GM18511 (cell line): ENCODE data around the gene KMT2D.

Experiments used
- ATAC-seq: cut with Tn5 transposase; IDR thresholded peaks from one replicate; pipeline ENCODE4 v1.9.1; 2021; ENCODE audit warnings: mild to moderate bottlenecking, moderate library complexity; ENCODE audit not compliant: unreplicated experiment

The KMT2D gene

GRCh38 chr12:49055092-49055491 is 5.5 kb downstream of the KMT2D start:
- ATAC-seq: no peak

- no peak for ATAC-seq
Measured at GRCh38 chr12:49054524-49054923, 6.1 kb downstream of the KMT2D start.

GRCh38 chr12:49054096-49054495 is 6.5 kb downstream of the KMT2D start:
- no peak for ATAC-seq

GRCh38 chr12:49052451-49053208 is 8.0 kb downstream of the KMT2D start:
- no peak for ATAC-seq

- no peak for ATAC-seq
Measured at GRCh38 chr12:49051777-49052438, 8.7 kb downstream of the KMT2D start.

- no peak for ATAC-seq
Measured at GRCh38 chr12:49051373-49051764, 9.2 kb downstream of the KMT2D start.

- ATAC-seq: no peak
Measured at GRCh38 chr12:49050507-49051372, 9.9 kb downstream of the KMT2D start.

DNA sequence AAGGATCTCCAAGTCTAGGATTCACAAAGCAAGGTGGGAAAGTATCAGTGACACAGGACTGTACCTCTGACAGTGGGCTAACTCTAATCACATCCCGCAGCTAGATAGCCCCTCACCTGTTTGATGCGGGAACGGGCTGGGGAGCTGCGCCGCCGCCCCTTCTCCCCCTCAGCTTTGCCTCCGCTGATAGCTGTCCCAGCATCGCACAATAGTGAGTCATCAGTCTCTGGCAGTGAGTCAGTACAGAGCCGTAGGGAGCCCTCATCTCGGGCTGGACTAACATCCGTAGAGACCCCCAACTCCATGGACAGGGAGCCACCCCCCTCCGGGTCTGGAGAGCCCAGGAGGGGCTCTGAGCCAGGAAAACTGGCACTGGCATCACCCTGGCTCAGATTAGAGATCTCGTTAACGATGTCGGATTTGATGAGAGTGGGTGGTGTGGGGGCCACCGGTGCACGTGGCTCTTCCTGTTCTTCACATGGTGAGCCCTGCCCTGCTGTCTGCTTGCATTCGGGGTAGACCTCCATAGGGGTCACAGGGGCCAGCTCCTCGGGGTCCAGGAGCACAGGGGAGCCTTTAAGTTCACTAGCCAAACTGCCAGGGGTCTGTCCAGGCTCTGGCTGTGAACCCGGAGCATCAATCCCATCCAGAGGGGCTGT is 10.9 kb downstream of the KMT2D start:
- no peak for ATAC-seq

DNA sequence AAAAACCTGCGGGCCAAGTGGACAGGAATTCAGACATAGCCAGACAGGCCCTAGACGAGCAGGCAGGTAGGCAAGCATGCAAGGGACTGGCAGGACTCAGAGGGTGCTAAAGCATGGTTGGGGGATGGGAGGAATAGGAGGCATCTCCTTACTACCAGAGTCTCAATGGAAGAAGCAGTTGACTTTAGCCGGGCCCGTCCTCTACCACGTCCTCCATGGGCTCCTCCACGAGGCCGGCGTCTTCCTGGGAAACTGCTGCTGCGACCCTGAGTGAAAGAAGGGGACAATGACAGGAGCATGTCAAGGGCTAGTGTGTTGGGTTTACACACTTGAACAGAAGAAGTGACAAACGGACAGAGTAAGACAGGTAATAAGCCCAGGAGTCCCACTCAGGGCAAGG is 11.6 kb downstream of the KMT2D start:
- ATAC-seq: no peak

GRCh38 chr12:49046129-49046895 is 14.3 kb downstream of the KMT2D start:
- ATAC-seq: no peak

DNA sequence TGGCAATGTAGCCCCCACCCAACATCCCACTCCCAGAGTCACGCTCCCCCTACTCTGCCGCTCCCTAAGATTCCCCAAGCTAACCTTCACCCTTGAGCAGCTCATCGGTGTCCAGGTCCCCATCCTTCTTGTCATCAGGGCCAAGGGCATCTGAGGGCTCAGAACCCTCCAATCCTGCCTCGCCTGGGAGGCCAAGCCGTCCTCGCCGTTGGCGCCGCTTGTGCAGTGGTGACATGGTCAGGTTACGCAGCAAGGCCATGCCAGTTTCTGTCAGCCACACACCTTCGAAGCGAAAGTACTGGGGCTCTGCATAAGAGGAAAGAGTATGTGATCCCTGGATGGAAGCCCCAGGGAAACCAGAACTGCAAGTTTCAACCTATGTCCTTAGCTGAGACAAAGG is 15.9 kb downstream of the KMT2D start:
- ATAC-seq: no peak

DNA sequence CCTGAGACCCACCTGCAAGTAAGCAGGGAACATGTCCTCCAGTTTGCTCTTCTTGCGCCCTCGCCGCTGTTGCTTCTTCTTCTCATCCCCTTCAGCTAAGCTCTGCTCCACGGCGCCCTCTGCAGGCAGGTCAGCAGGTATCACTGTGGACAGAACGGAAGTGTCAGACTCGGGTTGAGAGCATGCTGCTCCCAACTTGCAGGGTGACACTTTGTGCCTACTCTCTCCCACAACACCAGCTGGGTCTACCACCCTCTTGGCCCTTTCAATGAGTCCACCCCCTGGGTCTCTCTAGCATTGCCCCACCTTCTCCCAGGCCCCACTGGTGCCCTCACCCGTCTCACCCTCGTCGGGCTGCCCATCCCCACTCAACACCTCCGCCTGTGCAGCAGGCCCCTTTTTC is 16.7 kb downstream of the KMT2D start:
- no peak for ATAC-seq

GRCh38 chr12:49043241-49043640 is 17.4 kb downstream of the KMT2D start:
- ATAC-seq: no peak

DNA sequence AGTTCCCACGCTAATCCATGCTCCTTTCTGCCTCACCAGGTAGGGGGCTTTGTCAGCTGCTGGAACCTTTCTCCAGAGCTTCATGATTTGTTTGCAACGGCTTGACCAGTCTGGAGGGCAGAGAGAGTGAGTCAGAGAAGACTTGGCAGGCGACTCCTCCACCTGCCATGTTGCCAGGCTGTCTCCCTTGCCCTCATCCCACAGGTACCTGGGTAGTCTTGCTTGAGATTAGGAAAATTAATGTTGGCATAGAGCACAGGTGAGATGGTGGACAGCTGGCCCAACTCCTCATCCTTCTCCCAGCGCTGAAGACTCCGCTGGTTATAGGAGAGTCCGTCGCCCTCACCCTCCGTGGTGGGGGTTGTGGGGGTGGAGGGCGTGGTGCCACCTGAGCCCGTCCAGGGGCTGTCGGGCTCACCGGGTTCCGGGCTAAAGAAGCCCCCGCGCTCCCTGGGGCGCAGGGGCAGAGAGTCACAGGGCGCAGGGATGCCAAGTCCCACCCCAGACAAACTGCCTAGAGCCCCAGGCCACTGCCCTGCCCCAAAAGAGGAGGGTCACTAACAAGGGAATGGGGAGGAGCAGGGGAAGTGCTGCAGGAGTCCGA is 18.6 kb downstream of the KMT2D start:
- ATAC-seq: no peak

GRCh38 chr12:49041036-49041880 is 19.3 kb downstream of the KMT2D start:
- ATAC-seq: no peak

DNA sequence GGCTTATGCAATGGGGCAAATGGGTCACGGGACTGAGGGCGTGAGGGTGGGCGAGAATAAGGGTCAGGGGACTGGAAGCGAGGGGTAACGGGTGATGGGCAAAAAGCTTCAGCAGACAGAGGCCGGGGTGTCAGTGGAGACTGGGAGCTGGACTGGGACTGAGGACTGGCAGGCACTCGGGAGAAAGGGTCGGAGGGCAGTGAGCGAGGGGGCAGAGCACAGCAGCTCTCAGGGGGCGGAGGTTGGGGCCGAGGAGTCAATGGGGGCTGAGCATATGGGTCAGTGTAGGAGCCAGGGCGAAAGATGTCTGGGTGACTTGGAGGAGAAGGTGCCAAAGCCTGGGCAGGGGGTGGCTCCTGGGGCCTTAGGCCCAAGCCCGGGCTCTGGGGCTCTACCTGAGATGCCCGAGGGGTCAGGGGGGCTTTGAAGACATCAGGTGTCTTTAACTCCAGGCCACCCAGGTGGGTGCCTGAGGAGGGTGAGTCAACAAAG is 20.2 kb downstream of the KMT2D start:
- no peak for ATAC-seq

DNA sequence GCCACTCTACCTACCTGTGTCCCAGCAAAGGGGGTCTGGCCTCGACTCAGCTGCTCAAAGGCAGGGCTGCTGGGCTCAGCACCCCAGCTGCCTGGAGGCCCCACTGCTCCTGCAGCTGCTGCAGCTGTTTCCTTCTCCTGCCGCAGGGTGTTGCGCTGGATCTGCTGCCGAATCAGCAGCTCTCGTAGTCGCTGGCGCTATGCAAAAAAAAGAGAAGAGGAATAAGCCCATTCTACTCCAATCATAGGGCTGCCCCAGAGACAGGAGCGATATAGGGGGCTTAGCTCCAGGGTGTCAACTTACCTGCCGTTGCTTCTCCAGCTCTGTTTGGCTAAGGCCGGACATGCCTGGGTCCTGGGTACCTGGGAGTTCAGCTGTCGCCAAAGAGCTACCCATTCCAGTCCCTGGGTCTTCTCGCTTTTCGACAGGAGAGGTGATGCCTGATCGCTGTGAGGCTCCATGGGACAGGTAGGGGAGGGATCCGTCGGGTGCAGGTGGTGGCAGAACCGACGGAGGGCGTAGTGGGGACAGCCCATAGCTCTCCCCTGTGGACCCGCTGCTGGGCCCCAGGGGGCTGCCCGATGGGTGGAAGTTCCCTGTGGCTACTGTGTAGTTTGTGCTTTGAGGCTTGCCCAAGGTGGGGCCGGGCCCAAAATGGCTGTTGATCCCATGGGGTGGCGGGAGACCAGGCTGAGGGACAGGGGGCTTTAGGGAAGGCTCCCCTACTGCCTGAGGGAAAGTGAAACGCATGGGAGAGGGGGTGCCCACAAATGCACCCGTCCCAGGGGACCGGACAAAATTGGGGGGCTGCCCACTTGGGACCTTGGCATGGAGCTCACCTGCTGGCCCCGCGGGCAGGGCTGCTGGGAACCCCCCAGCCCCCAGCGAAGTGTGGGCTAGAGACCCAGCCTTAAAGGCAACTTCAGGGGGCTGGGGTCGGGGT is 20.9 kb downstream of the KMT2D start:
- ATAC-seq: no peak
